ENCODE results near the gene RASAL3.

Gene RASAL3

DNA sequence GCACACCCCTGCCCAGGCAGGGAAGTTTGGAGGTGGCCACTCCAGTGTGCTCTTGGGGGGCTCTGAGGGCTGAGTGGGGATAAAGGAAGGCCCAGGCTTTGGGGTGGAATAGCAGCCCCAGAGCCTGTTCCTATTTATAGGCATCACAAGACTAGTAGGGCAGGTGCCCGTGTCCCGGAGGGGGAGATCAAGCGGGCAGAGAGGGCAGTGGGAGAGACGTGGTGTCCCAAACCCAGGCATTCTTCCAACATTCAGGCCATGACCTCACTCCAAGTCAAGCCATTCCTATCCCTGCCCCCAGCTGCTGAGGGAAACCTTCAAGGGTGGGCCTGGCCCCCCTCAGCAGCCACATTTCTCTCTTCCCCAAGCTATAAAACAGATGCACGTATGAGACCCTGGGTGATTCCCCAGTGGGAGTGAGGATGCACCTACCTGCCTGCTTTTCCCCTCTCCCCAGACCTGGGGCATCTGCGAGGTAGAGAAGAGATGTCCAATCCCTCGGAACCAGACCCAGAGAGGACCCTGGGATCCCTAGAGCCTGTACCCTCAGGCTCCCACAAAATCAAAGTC is 18.5 kb downstream of the RASAL3 start:
- Histone ChIP-seq H3K4me2 (ENCODE audit: low read depth, low read length, poor library complexity, severe bottlenecking) (no peak overlapping the region), H3K4me3 (ENCODE audit: low read length, poor library complexity, severe bottlenecking) (no peak overlapping the region), H3F3A (ENCODE audit: low read depth) (peaks cover 3% of the 10 kb centered on the region; the same call in 1 of the 2 replicates), H3K4me1 (ENCODE audit: insufficient read depth, low read length, poor library complexity, severe bottlenecking) (no peaks in the 10 kb centered on the region), H2AFZ (ENCODE audit: low read length) (no peak overlapping the region), H3K27me3 (ENCODE audit: insufficient read depth, low read length, poor library complexity, severe bottlenecking) (no peaks in the 10 kb centered on the region), H3K79me2 (ENCODE audit: insufficient read depth, low read length) (no peaks in the 10 kb centered on the region), H3K9ac (ENCODE audit: low read depth, low read length, poor library complexity, severe bottlenecking) (no peak overlapping the region), H3K36me3 (ENCODE audit: insufficient read depth, low read length) (no peaks in the 10 kb centered on the region), H4K20me1 (ENCODE audit: insufficient read depth, low read length, poor library complexity, severe bottlenecking) (no peaks in the 10 kb centered on the region), H3K9me3 (ENCODE audit: insufficient read depth, low read depth, low read length) (no peaks in the 10 kb centered on the region), H3K9me2 (replicated peaks; ENCODE audit: low read depth, low read length) (no peaks in the 10 kb centered on the region)
- TF ChIP-seq, protein P1, sequence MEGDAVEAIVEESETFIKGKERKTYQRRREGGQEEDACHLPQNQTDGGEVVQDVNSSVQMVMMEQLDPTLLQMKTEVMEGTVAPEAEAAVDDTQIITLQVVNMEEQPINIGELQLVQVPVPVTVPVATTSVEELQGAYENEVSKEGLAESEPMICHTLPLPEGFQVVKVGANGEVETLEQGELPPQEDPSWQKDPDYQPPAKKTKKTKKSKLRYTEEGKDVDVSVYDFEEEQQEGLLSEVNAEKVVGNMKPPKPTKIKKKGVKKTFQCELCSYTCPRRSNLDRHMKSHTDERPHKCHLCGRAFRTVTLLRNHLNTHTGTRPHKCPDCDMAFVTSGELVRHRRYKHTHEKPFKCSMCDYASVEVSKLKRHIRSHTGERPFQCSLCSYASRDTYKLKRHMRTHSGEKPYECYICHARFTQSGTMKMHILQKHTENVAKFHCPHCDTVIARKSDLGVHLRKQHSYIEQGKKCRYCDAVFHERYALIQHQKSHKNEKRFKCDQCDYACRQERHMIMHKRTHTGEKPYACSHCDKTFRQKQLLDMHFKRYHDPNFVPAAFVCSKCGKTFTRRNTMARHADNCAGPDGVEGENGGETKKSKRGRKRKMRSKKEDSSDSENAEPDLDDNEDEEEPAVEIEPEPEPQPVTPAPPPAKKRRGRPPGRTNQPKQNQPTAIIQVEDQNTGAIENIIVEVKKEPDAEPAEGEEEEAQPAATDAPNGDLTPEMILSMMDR (conservative IDR thresholded peaks at IDR 0.05; ENCODE audit: low read length), result no peak
- TF ChIP-seq EZH2phosphoT487 (IDR thresholded peaks at IDR 0.05; ENCODE audit: borderline replicate concordance), result no peak

DNA sequence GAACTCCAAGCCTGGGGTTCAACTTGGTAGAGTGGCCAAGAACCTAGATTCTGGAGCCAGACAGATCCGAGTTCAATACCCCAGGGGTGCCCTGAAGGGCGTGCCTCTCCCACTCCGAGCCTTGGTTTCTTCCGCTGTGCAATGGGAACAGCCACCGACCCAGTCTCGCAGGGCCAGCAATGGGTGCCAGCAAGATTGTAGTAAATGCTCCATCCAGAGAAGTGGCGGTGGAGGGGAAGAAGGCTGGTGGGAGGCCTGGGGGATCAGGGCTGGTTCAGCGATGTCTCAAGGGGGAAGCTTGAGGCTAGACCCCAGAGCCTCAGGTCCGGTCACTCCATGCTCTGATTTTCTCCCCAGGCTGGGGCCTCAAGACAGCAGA is 19.1 kb downstream of the RASAL3 start:
- Histone ChIP-seq H3K9me3 (ENCODE audit: insufficient read depth, low read depth, low read length) (no peaks in the 10 kb centered on the region), H3K27me3 (ENCODE audit: insufficient read depth, low read length, poor library complexity, severe bottlenecking) (no peaks in the 10 kb centered on the region), H3K4me2 (ENCODE audit: low read depth, low read length, poor library complexity, severe bottlenecking) (no peak overlapping the region), H3K9me2 (replicated peaks; ENCODE audit: low read depth, low read length) (no peaks in the 10 kb centered on the region), H3K9ac (ENCODE audit: low read depth, low read length, poor library complexity, severe bottlenecking) (no peak overlapping the region), H3F3A (ENCODE audit: low read depth) (no peaks in the 10 kb centered on the region), H3K4me1 (ENCODE audit: insufficient read depth, low read length, poor library complexity, severe bottlenecking) (no peaks in the 10 kb centered on the region), H4K20me1 (ENCODE audit: insufficient read depth, low read length, poor library complexity, severe bottlenecking) (no peaks in the 10 kb centered on the region), H3K79me2 (ENCODE audit: insufficient read depth, low read length) (no peaks in the 10 kb centered on the region), H3K4me3 (ENCODE audit: low read length, poor library complexity, severe bottlenecking) (no peak overlapping the region), H2AFZ (ENCODE audit: low read length) (no peak overlapping the region), H3K36me3 (ENCODE audit: insufficient read depth, low read length) (no peaks in the 10 kb centered on the region)
- TF ChIP-seq, protein P1 (conservative IDR thresholded peaks at IDR 0.05; ENCODE audit: low read length), result no peak
- no peak for TF ChIP-seq EZH2phosphoT487 (IDR thresholded peaks at IDR 0.05; ENCODE audit: borderline replicate concordance)

DNA sequence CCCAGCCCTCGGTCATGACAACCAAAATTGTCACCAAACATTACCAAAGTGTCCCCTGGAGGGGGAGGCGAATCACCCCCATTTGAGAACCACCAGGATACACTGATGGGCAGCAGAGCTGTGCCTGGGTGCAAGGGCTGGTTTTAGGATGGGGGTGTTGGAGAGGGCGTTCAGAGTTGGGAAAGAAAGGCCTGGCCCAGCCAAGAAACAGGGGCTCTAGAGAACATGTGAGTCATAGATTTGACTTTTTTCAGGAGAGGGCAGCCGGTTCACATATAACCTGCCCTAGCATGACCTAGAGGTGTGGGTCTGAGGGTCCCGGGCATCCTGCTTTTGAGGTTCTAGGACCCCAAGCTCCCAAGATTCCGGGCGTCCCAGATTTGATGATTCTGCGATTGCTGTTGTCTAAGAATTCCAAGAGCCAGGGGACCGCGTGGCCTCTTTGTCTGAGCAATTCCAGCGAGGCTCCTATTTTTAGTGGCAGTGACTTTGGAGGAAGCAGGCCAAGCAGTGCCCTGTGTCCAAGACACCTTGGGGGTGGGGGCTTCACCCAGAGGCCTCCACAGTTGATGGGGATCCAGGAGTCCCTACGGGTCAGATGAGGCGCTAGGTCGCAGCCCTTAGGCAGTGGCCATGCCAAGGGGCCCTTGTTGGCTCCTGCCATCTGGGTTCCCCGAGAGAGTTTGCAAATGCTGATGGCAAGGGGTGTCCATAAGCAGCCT is 19.7 kb downstream of the RASAL3 start:
- no peaks in the 10 kb centered on the region for H3K9me2 ChIP-seq (replicated peaks; ENCODE audit: low read depth, low read length)
- no peaks in the 10 kb centered on the region for H3K9me3 ChIP-seq (ENCODE audit: insufficient read depth, low read depth, low read length)
- H3K36me3 ChIP-seq (ENCODE audit: insufficient read depth, low read length), result no peaks in the 10 kb centered on the region
- no peaks in the 10 kb centered on the region for H3K27me3 ChIP-seq (ENCODE audit: insufficient read depth, low read length, poor library complexity, severe bottlenecking)
- no peak overlapping the region for H2AFZ ChIP-seq (ENCODE audit: low read length)
- no peak for TF ChIP-seq EZH2phosphoT487 (IDR thresholded peaks at IDR 0.05; ENCODE audit: borderline replicate concordance)
- TF ChIP-seq, protein P1 (conservative IDR thresholded peaks at IDR 0.05; ENCODE audit: low read length), result no peak
- H3K4me1 ChIP-seq (ENCODE audit: insufficient read depth, low read length, poor library complexity, severe bottlenecking), result no peaks in the 10 kb centered on the region
- no peaks in the 10 kb centered on the region for H3F3A ChIP-seq (ENCODE audit: low read depth)
- H3K4me2 ChIP-seq (ENCODE audit: low read depth, low read length, poor library complexity, severe bottlenecking), result no peak overlapping the region
- no peak overlapping the region for H3K9ac ChIP-seq (ENCODE audit: low read depth, low read length, poor library complexity, severe bottlenecking)
- H4K20me1 ChIP-seq (ENCODE audit: insufficient read depth, low read length, poor library complexity, severe bottlenecking), result no peaks in the 10 kb centered on the region
- no peak overlapping the region for H3K4me3 ChIP-seq (ENCODE audit: low read length, poor library complexity, severe bottlenecking)
- H3K79me2 ChIP-seq (ENCODE audit: insufficient read depth, low read length), result no peaks in the 10 kb centered on the region
